T-cell (primary cell): Measurements from ENCODE around the gene LHFPL3. TPM values are rescaled to one million over a fixed set of nuclear protein-coding genes. Genes with fewer than 3 reads are reported as not detected.
"Not testable (repeated sequence)": the region's sequence is repeated elsewhere in the genome, so short reads cannot be mapped to it uniquely, and the experiment has no call there.

ENCODE experiments used
- ATAC-seq, 4 experiments: fragments of 200-7000 bp in 3 of 4; fragments of 150-1000 bp in 1 of 4; cut with Tn5 transposase; replicated peaks in 1 of 4; 1 replicate in 3 of 4; 2 replicates in 1 of 4; pipeline ENCODE4 v1.10.0; 2021; ENCODE audit warnings: moderate library complexity in 3 of 4, mild to moderate bottlenecking in 2 of 4, moderate number of reproducible peaks in 1 of 4
- CTCF ChIA-PET, 2 donors: fragments of 300-600 bp; sonication (Branson Sonifier 250); formaldehyde crosslinking; loops; one replicate each; lab custom pipeline; 2022; ENCODE audit warnings: antibody characterized with exemption in 2 of 2; lab: Charles Lee
- POLR2A ChIA-PET, 2 donors: fragments of 300-600 bp; sonication (Branson Sonifier 250); formaldehyde crosslinking; loops; one replicate each; lab custom pipeline; 2022; ENCODE audit warnings: antibody characterized with exemption in 2 of 2; lab: Charles Lee
- DNase-seq, 35 experiments: peaks; one replicate each; pipeline versions ENCODE4 v3.0.0 to v3.0.0-alpha.2; 2013 to 2023
- H3K27ac ChIP-seq: one replicate; pipeline ENCODE4 v1.5.1; 2013; ENCODE audit warnings: low read length
- H3K27me3 ChIP-seq, 2 experiments: replicated peaks in 1 of 2; 1 replicate in 1 of 2; 2 replicates in 1 of 2; pipeline versions ENCODE4 v1.6.1 to v1.7.0; 2013; ENCODE audit warnings: low read length in 1 of 2, mixed read lengths in 1 of 2; ENCODE audit not compliant: control insufficient read depth in 2 of 2, insufficient read depth in 2 of 2; ENCODE audit errors: extremely low read depth in 1 of 2
- H3K36me3 ChIP-seq, 2 donors: 1 replicate in 1 of 2; 2 replicates in 1 of 2; pipeline versions ENCODE4 v1.6.1 to v1.7.0; 2013; ENCODE audit warnings: low read length in 1 of 2; ENCODE audit not compliant: control insufficient read depth in 2 of 2, insufficient read depth in 1 of 2; ENCODE audit errors: extremely low read depth in 1 of 2
- H3K4me1 ChIP-seq, 2 experiments: 1 replicate in 1 of 2; 2 replicates in 1 of 2; pipeline versions ENCODE4 v1.6.1 to v1.7.0; 2013; ENCODE audit warnings: low read length in 2 of 2, mixed read lengths in 1 of 2; ENCODE audit not compliant: insufficient read depth in 2 of 2, control insufficient read depth in 1 of 2; ENCODE audit errors: extremely low read depth in 1 of 2
- H3K4me3 ChIP-seq, 2 donors: 1 replicate in 1 of 2; 2 replicates in 1 of 2; pipeline versions ENCODE4 v1.5.1 to v1.7.0; 2013; ENCODE audit warnings: mild to moderate bottlenecking in 2 of 2, low read length in 1 of 2, moderate library complexity in 1 of 2; ENCODE audit not compliant: control insufficient read depth in 1 of 2; ENCODE audit errors: extremely low read depth in 1 of 2
- H3K9me3 ChIP-seq: 2 replicates; pipeline ENCODE4 v1.7.0; 2013
- H3K27ac Mint-ChIP-seq, 2 donors: one replicate each; pipeline ENCODE4 v1.8.0; 2020 to 2021; ENCODE audit warnings: mild to moderate bottlenecking in 2 of 2, mixed read lengths in 2 of 2
- H3K27me3 Mint-ChIP-seq, 2 donors: one replicate each; pipeline ENCODE4 v1.8.0; 2021 to 2022; ENCODE audit warnings: mixed read lengths in 2 of 2
- H3K36me3 Mint-ChIP-seq: one replicate; pipeline ENCODE4 v1.8.0; 2021; ENCODE audit warnings: mixed read lengths
- H3K4me1 Mint-ChIP-seq, 3 donors: one replicate each; pipeline ENCODE4 v1.8.0; 2020 to 2022; ENCODE audit warnings: mixed read lengths in 3 of 3, mild to moderate bottlenecking in 1 of 3
- H3K4me3 Mint-ChIP-seq, 3 donors: one replicate each; pipeline ENCODE4 v1.8.0; 2020 to 2022; ENCODE audit warnings: mild to moderate bottlenecking in 3 of 3, mixed read lengths in 3 of 3, moderate library complexity in 3 of 3
- H3K9me3 Mint-ChIP-seq, 3 donors: one replicate each; pipeline ENCODE4 v1.8.0; 2020 to 2022; ENCODE audit warnings: mixed read lengths in 3 of 3
- WGBS: methylation state at CpG from one replicate; pipeline ENCODE4 v1.1.5; 2013; ENCODE audit warnings: missing lambda C conversion rate; ENCODE audit not compliant: insufficient coverage; 5-methylcytosine and 5-hydroxymethylcytosine counted together
- total RNA-seq, 35 experiments: library from RNA in 6 of 35; stranded (reverse) in 6 of 35; fragments of 120-200 nt in 1 of 35; gene quantifications; one replicate each; pipeline versions ENCODE4 v1.2.1 to v1.2.4 and lab custom pipeline; 2013 to 2026

Gene LHFPL3
- total RNA-seq, 5 donors from 2014 or later (not counting 1 experiment from before 2014, with no cell fraction given) = not detected

DNA sequence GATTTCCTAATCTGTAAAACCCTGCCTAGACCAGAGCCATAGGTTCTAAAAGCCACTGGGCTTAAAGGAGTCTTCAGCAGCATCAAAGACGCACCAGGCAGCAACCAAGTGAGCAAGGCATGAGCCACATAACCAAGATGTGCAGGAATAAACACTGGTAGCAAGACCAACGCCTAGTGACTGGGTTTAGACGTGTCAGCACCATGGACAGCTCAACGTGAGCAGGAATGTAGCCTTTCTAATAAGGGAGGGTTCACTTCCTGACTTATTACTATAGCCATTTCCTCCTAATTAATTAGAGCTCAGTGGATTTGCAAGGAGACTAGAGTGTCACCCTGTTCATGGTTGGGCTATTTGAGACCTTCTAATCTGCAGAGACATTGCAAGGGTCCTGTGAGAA lies 223.7 kb downstream of the LHFPL3 start:
- Mint-ChIP-seq H3K27ac (no peak overlapping the region), H3K36me3 (no peaks in the 10 kb centered on the region), H3K4me3 (no peak overlapping the region), H3K9me3 (peaks cover 6 to 18% (median 10%) of the 10 kb centered on the region in 3 donors), H3K27me3 (peaks cover 0 to 5% of the 10 kb centered on the region in 2 donors), H3K4me1 (no peaks in the 10 kb centered on the region)
- CTCF ChIA-PET = no interaction called here
- Histone ChIP-seq H3K9me3 (no peaks in the 10 kb centered on the region), H3K27ac (no peak overlapping the region), H3K4me1 (no peaks in the 10 kb centered on the region), H3K36me3 (no peaks in the 10 kb centered on the region), H3K4me3 (no peak overlapping the region), H3K27me3 (no peaks in the 10 kb centered on the region)
- ATAC-seq = no peak
- 18% methylated on average over 1 of the region's 4 CpGs for WGBS
- DNase-seq = peak in 2 of 35 experiments; percentile 1 to 2
- POLR2A ChIA-PET = no interaction called here

DNA sequence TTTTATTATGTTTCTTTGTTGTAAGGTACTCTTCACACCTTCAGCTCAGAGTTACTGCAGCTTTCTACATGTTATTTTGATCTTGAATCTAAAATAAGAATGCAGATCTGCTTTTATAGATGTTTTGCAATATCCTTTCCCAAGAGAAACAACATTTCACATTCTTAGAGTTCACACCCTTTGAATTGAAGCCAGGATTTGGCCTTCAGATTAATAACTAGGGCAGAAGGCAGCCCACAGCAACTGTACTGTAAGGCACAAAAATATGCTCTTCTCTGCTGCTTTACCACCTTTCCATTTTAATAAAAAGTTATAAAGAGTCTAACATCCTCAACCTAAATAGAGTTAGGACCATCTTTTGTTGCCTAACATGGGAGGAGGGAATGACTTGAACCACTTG lies 224.7 kb downstream of the LHFPL3 start:
- Mint-ChIP-seq H3K36me3 (no peaks in the 10 kb centered on the region), H3K4me3 (no peak overlapping the region), H3K27ac (no peak overlapping the region), H3K4me1 (no peaks in the 10 kb centered on the region), H3K27me3 (peaks cover 0 to 5% of the 10 kb centered on the region in 2 donors), H3K9me3 (peaks cover 7 to 20% (median 13%) of the 10 kb centered on the region in 3 donors)
- no peak for DNase-seq
- Histone ChIP-seq H3K9me3 (no peaks in the 10 kb centered on the region), H3K27me3 (no peaks in the 10 kb centered on the region), H3K36me3 (no peaks in the 10 kb centered on the region), H3K4me3 (no peak overlapping the region), H3K27ac (no peak overlapping the region), H3K4me1 (no peaks in the 10 kb centered on the region)
- ChIA-PET POLR2A (no interaction called here), CTCF (no interaction called here)
- no peak for ATAC-seq

DNA sequence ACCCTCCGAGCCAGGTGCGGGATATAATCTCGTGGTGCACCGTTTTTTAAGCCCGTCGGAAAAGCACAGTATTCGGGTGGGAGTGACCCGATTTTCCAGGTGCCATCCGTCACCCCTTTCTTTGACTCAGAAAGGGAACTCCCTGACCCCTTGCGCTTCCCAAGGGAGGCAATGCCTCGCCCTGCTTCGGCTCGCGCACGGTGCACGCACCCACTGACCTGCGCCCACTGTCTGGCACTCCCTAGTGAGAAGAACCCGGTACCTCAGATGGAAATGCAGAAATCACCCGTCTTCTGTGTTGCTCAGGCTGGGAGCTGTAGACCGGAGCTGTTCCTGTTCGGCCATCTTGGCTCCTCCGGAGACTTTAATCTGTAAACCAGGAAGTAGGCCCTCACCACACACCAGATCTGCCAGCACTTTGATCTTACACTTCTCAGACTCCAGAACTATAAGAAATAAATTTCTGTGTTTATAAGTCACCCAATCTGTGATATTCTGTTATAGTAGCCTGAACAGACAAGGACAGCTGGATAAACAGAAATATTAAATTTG lies 235.0 kb downstream of the LHFPL3 start:
- H3K36me3 Mint-ChIP-seq, ATAC-seq, H3K4me1 Mint-ChIP-seq, POLR2A ChIA-PET, H3K9me3 Mint-ChIP-seq, H3K27me3 Mint-ChIP-seq, H3K27ac Mint-ChIP-seq, H3K4me3 ChIP-seq, H3K4me3 Mint-ChIP-seq, H3K27ac ChIP-seq, H3K36me3 ChIP-seq, DNase-seq, H3K27me3 ChIP-seq, H3K4me1 ChIP-seq, H3K9me3 ChIP-seq, CTCF ChIA-PET: not testable (repeated sequence)
- WGBS = 90% methylated on average over 15 of the region's 22 CpGs

DNA sequence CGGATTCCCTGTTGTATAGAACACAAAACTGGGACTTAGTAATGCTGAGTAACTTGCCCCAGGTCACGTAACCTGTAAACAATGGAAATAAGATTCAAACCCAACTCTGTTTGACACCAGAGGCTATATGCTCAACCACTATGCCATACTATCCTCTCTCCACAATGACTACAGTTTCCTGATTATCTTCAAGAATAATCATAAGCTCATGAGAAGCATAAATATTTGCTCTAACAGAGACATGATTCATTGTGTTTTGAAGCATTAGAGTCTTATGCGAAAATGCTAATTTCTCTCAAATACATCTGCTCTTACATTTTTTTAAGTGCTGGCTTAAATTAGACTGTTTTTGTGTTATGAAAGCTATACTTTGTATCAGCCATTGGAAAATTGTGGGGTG lies 241.3 kb downstream of the LHFPL3 start:
- no peaks in the 10 kb centered on the region for H3K36me3 Mint-ChIP-seq
- POLR2A ChIA-PET = no interaction called here
- H3K27ac ChIP-seq = no peak overlapping the region
- no peaks in the 10 kb centered on the region for H3K36me3 ChIP-seq
- H3K9me3 ChIP-seq = no peaks in the 10 kb centered on the region
- no peaks in the 10 kb centered on the region for H3K4me1 ChIP-seq
- ATAC-seq (no peak), DNase-seq (no peak)
- H3K4me3 ChIP-seq = no peak overlapping the region
- H3K27me3 ChIP-seq = no peaks in the 10 kb centered on the region
- 17% methylated on average over 1 of the region's 3 CpGs for WGBS
- no peaks in the 10 kb centered on the region for H3K4me1 Mint-ChIP-seq
- H3K4me3 Mint-ChIP-seq = no peak overlapping the region
- no peaks in the 10 kb centered on the region for H3K9me3 Mint-ChIP-seq
- no peak overlapping the region for H3K27ac Mint-ChIP-seq
- CTCF ChIA-PET = no interaction called here
- H3K27me3 Mint-ChIP-seq = peaks cover 4 to 6% of the 10 kb centered on the region in 2 donors

DNA sequence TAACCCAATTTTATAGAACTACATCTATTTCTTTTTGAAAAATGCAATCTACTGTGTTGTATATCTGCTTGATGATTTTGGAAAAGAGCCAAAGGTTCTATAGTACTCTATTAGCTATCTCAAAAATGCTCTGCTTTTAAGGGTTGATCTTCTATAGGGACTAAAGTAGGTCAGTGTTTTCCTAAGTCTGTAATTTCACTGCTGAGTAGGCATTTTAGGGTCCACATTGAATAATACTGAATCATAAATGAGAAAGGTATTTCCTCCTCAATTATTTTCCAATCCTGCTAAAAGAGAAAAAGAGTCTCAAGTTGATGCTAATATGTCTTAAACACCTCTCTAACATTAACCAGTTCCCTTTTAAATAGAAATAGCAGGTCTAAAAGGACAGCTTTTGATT lies 244.2 kb downstream of the LHFPL3 start:
- H3K9me3 Mint-ChIP-seq = no peaks in the 10 kb centered on the region
- no peak for DNase-seq
- H3K9me3 ChIP-seq = no peaks in the 10 kb centered on the region
- no peak overlapping the region for H3K4me3 Mint-ChIP-seq
- no peaks in the 10 kb centered on the region for H3K4me1 ChIP-seq
- H3K4me3 ChIP-seq = no peak overlapping the region
- H3K27me3 ChIP-seq = no peaks in the 10 kb centered on the region
- no peak for ATAC-seq
- H3K27ac ChIP-seq = no peak overlapping the region
- ChIA-PET POLR2A (no interaction called here), CTCF (no interaction called here)
- H3K4me1 Mint-ChIP-seq = no peaks in the 10 kb centered on the region
- H3K36me3 ChIP-seq = no peaks in the 10 kb centered on the region
- peaks cover 3 to 6% of the 10 kb centered on the region in 2 donors for H3K27me3 Mint-ChIP-seq
- H3K27ac Mint-ChIP-seq = no peak overlapping the region
- no peaks in the 10 kb centered on the region for H3K36me3 Mint-ChIP-seq

DNA sequence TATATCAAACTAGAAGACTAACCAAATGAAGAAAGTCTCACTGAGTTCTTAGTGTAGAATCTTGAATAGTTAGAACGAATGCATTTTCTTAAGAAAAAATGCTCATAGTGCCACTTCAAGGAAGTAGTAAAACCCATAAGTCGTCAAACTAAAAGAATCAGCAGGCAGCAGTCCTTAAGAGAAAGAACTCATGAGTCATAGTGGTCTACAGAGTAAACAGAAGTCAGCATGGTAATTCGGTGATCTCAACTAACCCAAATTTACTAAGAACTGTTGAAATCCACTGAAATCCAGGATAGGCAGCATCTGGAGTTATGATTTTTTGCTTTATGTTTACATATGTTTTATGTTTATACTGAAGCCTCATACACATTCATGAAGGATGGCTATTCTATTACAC lies 256.2 kb downstream of the LHFPL3 start:
- DNase-seq (no peak), ATAC-seq (no peak)
- WGBS = no CpG with 5 or more reads among the region's 3 CpGs
- no peaks in the 10 kb centered on the region for H3K27me3 Mint-ChIP-seq
- no peak overlapping the region for H3K27ac Mint-ChIP-seq
- Histone ChIP-seq H3K9me3 (no peaks in the 10 kb centered on the region), H3K4me3 (no peak overlapping the region), H3K27ac (no peak overlapping the region), H3K36me3 (no peaks in the 10 kb centered on the region), H3K27me3 (no peaks in the 10 kb centered on the region), H3K4me1 (no peaks in the 10 kb centered on the region)
- no peaks in the 10 kb centered on the region for H3K4me1 Mint-ChIP-seq
- H3K36me3 Mint-ChIP-seq = no peaks in the 10 kb centered on the region
- H3K9me3 Mint-ChIP-seq = peaks cover 1 to 7% (median 3%) of the 10 kb centered on the region in 3 donors
- H3K4me3 Mint-ChIP-seq = no peak overlapping the region
- POLR2A ChIA-PET = no interaction called here
- CTCF ChIA-PET = no interaction called here

DNA sequence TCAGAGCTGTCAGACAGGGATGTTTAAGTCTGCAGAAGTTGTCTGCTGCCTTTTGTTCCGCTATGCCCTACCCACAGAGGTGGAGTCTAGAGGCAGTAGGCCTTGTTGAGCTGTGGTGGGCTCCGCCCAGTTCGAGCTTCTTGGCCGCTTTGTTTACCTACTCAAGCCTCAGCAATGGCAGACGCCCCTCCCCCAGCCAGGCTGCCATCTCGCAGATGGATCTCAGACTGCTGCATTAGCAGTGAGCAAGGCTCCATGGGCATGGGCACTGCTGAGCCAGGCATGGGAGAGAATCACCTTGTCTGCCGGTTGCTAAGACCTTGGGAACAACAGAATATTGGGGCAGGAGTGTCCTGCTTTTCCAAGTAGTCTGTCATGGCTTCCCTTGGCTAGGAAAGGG lies 267.2 kb downstream of the LHFPL3 start:
- peaks cover 6 to 20% (median 16%) of the 10 kb centered on the region in 3 donors for H3K9me3 Mint-ChIP-seq
- H3K4me3 ChIP-seq, H3K4me3 Mint-ChIP-seq, H3K36me3 Mint-ChIP-seq, POLR2A ChIA-PET, H3K27me3 ChIP-seq, H3K9me3 ChIP-seq, ATAC-seq, H3K4me1 Mint-ChIP-seq, DNase-seq, H3K36me3 ChIP-seq, H3K27ac ChIP-seq, H3K4me1 ChIP-seq, H3K27ac Mint-ChIP-seq, CTCF ChIA-PET, H3K27me3 Mint-ChIP-seq: not testable (repeated sequence)
- 88% methylated on average over 5 of the region's 7 CpGs for WGBS
